CD8-positive, alpha-beta memory T cell (primary cell): ENCODE results near the gene CPNE2. TPM values are rescaled to one million over a fixed set of nuclear protein-coding genes. Genes with fewer than 3 reads are reported as not detected.

ENCODE experiments used
- CTCF ChIA-PET: fragments of 350-600 bp; sonication (Branson Sonifier 250); formaldehyde crosslinking; loops from one replicate; lab custom pipeline; 2021; ENCODE audit warnings: antibody characterized with exemption; lab: Charles Lee
- POLR2A ChIA-PET: fragments of 350-600 bp; sonication (Branson Sonifier 250); formaldehyde crosslinking; loops from one replicate; lab custom pipeline; 2021; ENCODE audit warnings: antibody characterized with exemption; lab: Charles Lee
- DNase-seq, 5 donors: peaks; one replicate each; pipeline versions ENCODE4 v3.0.0 to v3.0.0-alpha.2; 2020 to 2022; ENCODE audit warnings: mixed read lengths in 1 of 5
- H3K27ac ChIP-seq: one replicate; pipeline ENCODE4 v1.7.0; 2013; ENCODE audit warnings: low read depth, mild to moderate bottlenecking, low read length, moderate library complexity
- H3K27me3 ChIP-seq: 2 replicates; pipeline ENCODE4 v1.7.0; 2013; ENCODE audit warnings: low read length, mild to moderate bottlenecking; ENCODE audit not compliant: insufficient read depth, poor library complexity, severe bottlenecking
- H3K36me3 ChIP-seq: 2 replicates; pipeline ENCODE4 v1.7.0; 2013; ENCODE audit warnings: mild to moderate bottlenecking, low read length, moderate library complexity; ENCODE audit not compliant: insufficient read depth
- H3K4me1 ChIP-seq: 2 replicates; pipeline ENCODE4 v1.7.0; 2013; ENCODE audit warnings: mild to moderate bottlenecking, low read length, moderate library complexity; ENCODE audit not compliant: insufficient read depth
- H3K4me3 ChIP-seq: 2 replicates; pipeline ENCODE4 v1.7.0; 2013; ENCODE audit warnings: mild to moderate bottlenecking, low read length
- H3K9me3 ChIP-seq: 2 replicates; pipeline ENCODE4 v1.7.0; 2013; ENCODE audit warnings: mild to moderate bottlenecking, low read length
- H3K27ac Mint-ChIP-seq, 8 donors: one replicate each; pipeline ENCODE4 v1.8.0; 2020 to 2021; ENCODE audit warnings: mixed read lengths in 8 of 8, mild to moderate bottlenecking in 6 of 8, inconsistent platforms in 3 of 8, moderate library complexity in 3 of 8
- H3K27me3 Mint-ChIP-seq, 2 donors: one replicate each; pipeline ENCODE4 v1.8.0; 2020 to 2021; ENCODE audit warnings: mixed read lengths in 2 of 2, mild to moderate bottlenecking in 1 of 2, moderate library complexity in 1 of 2
- H3K36me3 Mint-ChIP-seq, 3 donors: one replicate each; pipeline ENCODE4 v1.8.0; 2020 to 2021; ENCODE audit warnings: mixed read lengths in 3 of 3, inconsistent platforms in 1 of 3, mild to moderate bottlenecking in 1 of 3
- H3K4me1 Mint-ChIP-seq, 3 donors: one replicate each; pipeline ENCODE4 v1.8.0; 2020 to 2021; ENCODE audit warnings: mixed read lengths in 3 of 3, inconsistent platforms in 1 of 3, mild to moderate bottlenecking in 1 of 3
- H3K4me3 Mint-ChIP-seq, 7 donors: one replicate each; pipeline ENCODE4 v1.8.0; 2020 to 2021; ENCODE audit warnings: mixed read lengths in 7 of 7, mild to moderate bottlenecking in 6 of 7, moderate library complexity in 4 of 7, inconsistent platforms in 2 of 7
- H3K9me3 Mint-ChIP-seq, 5 donors: one replicate each; pipeline ENCODE4 v1.8.0; 2020 to 2022; ENCODE audit warnings: mixed read lengths in 5 of 5, mild to moderate bottlenecking in 3 of 5, moderate library complexity in 2 of 5, inconsistent platforms in 1 of 5
- polyA plus RNA-seq: library from polyadenylated mRNA; unstranded; fragments of 300-500 nt; fragmentation: Illumina TruSeq; gene quantifications from one replicate; pipeline ENCODE4 v1.2.3, GENCODE V29; 2021
- total RNA-seq, 2 experiments: library from RNA; stranded (reverse); gene quantifications; one replicate each; pipeline ENCODE4 v1.2.3, GENCODE V29; 2021

CPNE2 gene
- total and polyA plus RNA-seq, 3 experiments from 2014 or later = 9.4 to 90.4 (median 9.4) TPM

GRCh38 chr16:57156351-57156703 is 63.9 kb downstream of the CPNE2 start:
- Histone ChIP-seq H3K4me1 (peaks cover 13% of the 10 kb centered on the region), H3K4me3 (no peak overlapping the region), H3K27ac (no peak overlapping the region), H3K9me3 (no peaks in the 10 kb centered on the region), H3K36me3 (peaks cover 26% of the 10 kb centered on the region), H3K27me3 (no peaks in the 10 kb centered on the region)
- no peaks in the 10 kb centered on the region for H3K27me3 Mint-ChIP-seq
- H3K4me3 Mint-ChIP-seq = no peak overlapping the region
- H3K4me1 Mint-ChIP-seq = peaks cover 3 to 16% (median 8%) of the 10 kb centered on the region in 3 donors
- POLR2A ChIA-PET = no interaction called here
- H3K9me3 Mint-ChIP-seq = no peaks in the 10 kb centered on the region
- peaks cover 9 to 89% (median 31%) of the 10 kb centered on the region in 3 donors for H3K36me3 Mint-ChIP-seq
- H3K27ac Mint-ChIP-seq = peak overlapping the region in 3 of 8 donors; percentile 1 to 40 (median 20)
- no peak for DNase-seq
- CTCF ChIA-PET = interaction anchor here (1.2 kb wide), 1 partner anchor 63 kb away, joined by 3 read pairs; no protein-coding TSS in a partner anchor

DNA sequence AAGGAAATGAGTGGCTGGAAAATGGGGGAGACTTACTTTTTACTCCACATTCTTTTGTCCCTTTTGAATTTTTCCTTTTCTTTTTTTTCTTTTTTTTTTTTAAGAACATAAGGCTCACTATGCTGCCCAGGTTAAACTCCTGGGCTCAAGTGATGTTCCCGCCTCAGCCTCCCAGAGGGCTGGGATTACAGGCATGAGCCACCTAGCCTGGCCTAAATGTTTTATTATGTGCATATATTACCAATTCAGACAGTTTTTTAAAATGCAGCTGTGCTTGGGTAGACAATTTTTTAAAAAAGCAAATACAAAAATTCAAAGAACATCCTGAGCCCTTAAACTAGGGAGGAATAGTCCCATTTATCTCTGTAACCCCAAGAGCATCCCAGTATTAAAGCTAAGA is 65.2 kb downstream of the CPNE2 start:
- Mint-ChIP-seq H3K9me3 (no peaks in the 10 kb centered on the region), H3K27ac (peak overlapping the region in 2 of 8 donors; percentile 47 to 65), H3K36me3 (peaks cover 8 to 86% (median 30%) of the 10 kb centered on the region in 3 donors), H3K4me1 (peaks cover 3 to 9% (median 3%) of the 10 kb centered on the region in 3 donors), H3K4me3 (no peak overlapping the region), H3K27me3 (no peaks in the 10 kb centered on the region)
- no peaks in the 10 kb centered on the region for H3K9me3 ChIP-seq
- peaks cover 26% of the 10 kb centered on the region for H3K36me3 ChIP-seq
- no peak for DNase-seq
- no peak overlapping the region for H3K27ac ChIP-seq
- H3K27me3 ChIP-seq = no peaks in the 10 kb centered on the region
- peaks cover 13% of the 10 kb centered on the region for H3K4me1 ChIP-seq
- H3K4me3 ChIP-seq = no peak overlapping the region
- POLR2A ChIA-PET = no interaction called here
- CTCF ChIA-PET = no interaction called here

DNA sequence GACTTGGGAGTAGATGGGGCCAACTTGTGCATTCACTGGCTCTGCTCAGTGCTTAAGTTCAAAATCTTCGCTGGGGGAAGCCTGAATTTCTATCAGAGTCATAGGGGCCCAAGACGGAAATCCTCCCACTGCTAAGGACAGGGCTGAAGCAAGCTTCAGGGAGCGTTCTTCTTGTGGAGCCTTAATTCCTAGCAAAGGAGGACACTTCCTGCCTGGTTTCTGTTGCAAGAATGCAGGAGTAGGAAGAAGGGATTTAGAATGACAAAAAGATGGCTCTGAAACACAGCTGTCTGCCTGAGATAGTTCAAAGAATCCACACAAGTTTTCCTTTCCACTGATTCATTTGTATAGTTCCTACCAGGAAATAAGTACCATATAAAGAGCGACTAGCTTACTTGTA is 67.1 kb downstream of the CPNE2 start:
- Mint-ChIP-seq H3K27ac (peak overlapping the region in 2 of 8 donors; percentile 18 to 43), H3K9me3 (no peaks in the 10 kb centered on the region), H3K4me3 (no peak overlapping the region), H3K4me1 (peaks cover 5 to 7% (median 6%) of the 10 kb centered on the region in 3 donors), H3K36me3 (peaks cover 0 to 84% (median 30%) of the 10 kb centered on the region in 3 donors), H3K27me3 (no peaks in the 10 kb centered on the region)
- CTCF ChIA-PET = no interaction called here
- peaks cover 21% of the 10 kb centered on the region for H3K36me3 ChIP-seq
- no peak overlapping the region for H3K27ac ChIP-seq
- no peaks in the 10 kb centered on the region for H3K9me3 ChIP-seq
- POLR2A ChIA-PET = no interaction called here
- no peak overlapping the region for H3K4me3 ChIP-seq
- peaks cover 13% of the 10 kb centered on the region for H3K4me1 ChIP-seq
- no peak for DNase-seq
- no peaks in the 10 kb centered on the region for H3K27me3 ChIP-seq

DNA sequence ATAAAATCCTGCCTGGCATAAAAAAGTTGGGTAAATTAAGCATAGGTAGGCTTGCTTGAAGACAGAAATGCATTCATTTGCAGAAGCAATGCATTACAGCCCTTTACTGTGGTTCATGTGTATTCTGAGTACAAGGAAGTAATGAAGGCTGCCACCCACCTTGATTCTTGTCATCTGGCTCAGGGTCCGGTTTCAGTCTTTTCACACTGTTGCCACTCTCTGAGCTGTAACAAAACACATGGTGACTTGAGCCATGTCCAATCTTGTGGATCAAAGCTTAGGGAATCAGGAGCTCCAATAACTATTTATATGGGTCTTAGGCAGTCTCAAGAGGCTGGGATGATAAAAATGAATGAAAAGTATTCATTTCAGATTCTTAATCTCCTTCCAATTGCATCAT is 71.5 kb downstream of the CPNE2 start:
- no peaks in the 10 kb centered on the region for H3K4me1 ChIP-seq
- no peak overlapping the region for H3K27ac ChIP-seq
- peaks cover 5 to 23% (median 10%) of the 10 kb centered on the region in 3 donors for H3K4me1 Mint-ChIP-seq
- H3K36me3 ChIP-seq = peaks cover 31% of the 10 kb centered on the region
- no peak overlapping the region for H3K4me3 Mint-ChIP-seq
- H3K9me3 Mint-ChIP-seq = no peaks in the 10 kb centered on the region
- H3K27me3 ChIP-seq = no peaks in the 10 kb centered on the region
- H3K36me3 Mint-ChIP-seq = peaks cover 9 to 76% (median 28%) of the 10 kb centered on the region in 3 donors
- ChIA-PET CTCF (interaction anchor here (1.7 kb wide), 1 partner anchor 80 kb away, joined by 4 read pairs; no protein-coding TSS in a partner anchor), POLR2A (no interaction called here)
- no peak for DNase-seq
- H3K4me3 ChIP-seq = no peak overlapping the region
- no peaks in the 10 kb centered on the region for H3K9me3 ChIP-seq
- H3K27me3 Mint-ChIP-seq = peaks cover 0 to 1% of the 10 kb centered on the region in 2 donors
- peak overlapping the region in 3 of 8 donors; percentile 21 to 70 (median 35) for H3K27ac Mint-ChIP-seq

DNA sequence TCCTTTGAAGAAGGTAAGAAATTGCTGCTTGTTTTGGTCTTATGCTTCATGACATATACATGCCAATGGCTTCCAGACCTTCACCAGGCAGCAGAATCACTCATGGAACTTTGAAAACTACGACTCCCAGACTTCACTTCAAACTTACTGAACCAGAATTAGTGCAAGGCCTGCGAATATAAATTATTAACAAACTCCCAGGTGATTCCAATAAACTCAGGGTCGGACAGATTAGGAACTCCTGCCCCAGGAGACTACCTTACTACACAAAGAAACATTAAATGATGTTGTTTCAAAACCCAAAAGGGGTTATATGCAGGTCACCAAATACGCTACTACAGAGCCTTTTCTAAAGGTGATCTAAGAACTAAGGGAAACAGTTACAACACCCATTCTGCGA is 73.1 kb downstream of the CPNE2 start:
- ChIA-PET CTCF (no interaction called here), POLR2A (no interaction called here)
- Mint-ChIP-seq H3K4me1 (peaks cover 5 to 21% (median 10%) of the 10 kb centered on the region in 3 donors), H3K36me3 (peaks cover 9 to 77% (median 20%) of the 10 kb centered on the region in 3 donors), H3K27ac (peak overlapping the region in 1 of 8 donors; percentile 74), H3K4me3 (no peak overlapping the region), H3K27me3 (peaks cover 0 to 1% of the 10 kb centered on the region in 2 donors), H3K9me3 (no peaks in the 10 kb centered on the region)
- no peaks in the 10 kb centered on the region for H3K9me3 ChIP-seq
- no peak overlapping the region for H3K27ac ChIP-seq
- H3K4me3 ChIP-seq = no peak overlapping the region
- no peaks in the 10 kb centered on the region for H3K4me1 ChIP-seq
- DNase-seq = no peak
- H3K27me3 ChIP-seq = no peaks in the 10 kb centered on the region
- H3K36me3 ChIP-seq = peaks cover 27% of the 10 kb centered on the region

DNA sequence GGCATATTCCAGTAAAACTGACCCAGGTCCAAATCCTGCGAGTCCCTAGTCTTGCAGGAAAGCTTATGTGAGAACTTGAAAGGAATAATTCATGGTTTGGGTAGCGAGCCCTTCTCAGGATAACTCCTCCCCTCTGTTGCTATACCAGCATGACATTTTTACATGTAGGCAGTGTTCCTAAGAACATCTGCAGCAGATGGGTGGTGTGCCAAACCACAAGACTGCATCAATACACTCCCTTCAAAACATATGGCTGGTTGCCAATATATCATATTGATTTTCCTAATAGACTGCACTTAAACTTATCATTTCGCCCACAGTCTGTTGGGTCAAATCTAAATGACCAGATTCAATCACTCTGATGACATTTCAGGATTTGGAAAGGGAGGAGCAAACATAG is 73.6 kb downstream of the CPNE2 start:
- Histone ChIP-seq H3K27ac (no peak overlapping the region), H3K27me3 (no peaks in the 10 kb centered on the region), H3K4me3 (no peak overlapping the region), H3K4me1 (no peaks in the 10 kb centered on the region), H3K9me3 (no peaks in the 10 kb centered on the region), H3K36me3 (peaks cover 27% of the 10 kb centered on the region)
- DNase-seq = no peak
- POLR2A ChIA-PET = interaction anchor here (1.0 kb wide), 1 partner anchor 73 kb away, joined by 3 read pairs; the partner anchor contains the start of gene CPNE2
- CTCF ChIA-PET = no interaction called here
- Mint-ChIP-seq H3K36me3 (peaks cover 9 to 77% (median 18%) of the 10 kb centered on the region in 3 donors), H3K9me3 (no peaks in the 10 kb centered on the region), H3K4me1 (peaks cover 5 to 21% (median 10%) of the 10 kb centered on the region in 3 donors), H3K4me3 (no peak overlapping the region), H3K27ac (no peak overlapping the region), H3K27me3 (peaks cover 0 to 1% of the 10 kb centered on the region in 2 donors)

DNA sequence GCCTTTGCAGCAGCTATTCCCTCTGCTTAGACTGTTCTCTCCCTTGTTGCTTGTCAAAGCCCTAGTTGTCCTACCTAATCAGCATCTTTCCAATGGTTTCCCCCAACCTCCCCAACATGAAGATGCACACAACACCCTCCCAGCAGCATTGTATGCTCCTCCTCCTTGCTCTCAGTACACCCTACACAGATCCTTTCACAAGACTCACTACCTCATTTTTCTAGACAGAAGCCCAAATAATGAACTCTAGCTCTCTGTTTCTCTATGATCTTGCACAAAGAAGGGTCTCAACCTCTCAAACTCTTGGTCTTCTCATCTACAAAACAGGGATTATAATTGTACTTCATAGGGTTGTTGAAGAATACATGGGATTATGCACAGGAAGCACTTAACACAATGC is 74.1 kb downstream of the CPNE2 start:
- H3K36me3 ChIP-seq = peaks cover 32% of the 10 kb centered on the region
- H3K27ac ChIP-seq = no peak overlapping the region
- POLR2A ChIA-PET = interaction anchor here (1.0 kb wide), 1 partner anchor 74 kb away, joined by 3 read pairs; the partner anchor contains the start of gene CPNE2
- no peaks in the 10 kb centered on the region for H3K4me1 ChIP-seq
- Mint-ChIP-seq H3K9me3 (no peaks in the 10 kb centered on the region), H3K4me1 (peaks cover 5 to 21% (median 10%) of the 10 kb centered on the region in 3 donors), H3K27me3 (peaks cover 0 to 1% of the 10 kb centered on the region in 2 donors), H3K36me3 (peaks cover 9 to 77% (median 23%) of the 10 kb centered on the region in 3 donors), H3K27ac (peak overlapping the region in 2 of 8 donors; percentile 31 to 70), H3K4me3 (no peak overlapping the region)
- DNase-seq = no peak
- no peaks in the 10 kb centered on the region for H3K27me3 ChIP-seq
- H3K9me3 ChIP-seq = no peaks in the 10 kb centered on the region
- no peak overlapping the region for H3K4me3 ChIP-seq
- CTCF ChIA-PET = interaction anchor here (0.9 to 1.9 kb wide), 3 partner anchors 74 to 216 kb away, joined by 3 to 10 read pairs (median 4); partner anchors contain the start of gene CPNE2

- Mint-ChIP-seq H3K36me3 (peaks cover 9 to 81% (median 27%) of the 10 kb centered on the region in 3 donors), H3K4me3 (no peak overlapping the region), H3K4me1 (peaks cover 5 to 21% (median 10%) of the 10 kb centered on the region in 3 donors), H3K27me3 (peaks cover 0 to 1% of the 10 kb centered on the region in 2 donors), H3K27ac (peak overlapping the region in 1 of 8 donors; percentile 52), H3K9me3 (no peaks in the 10 kb centered on the region)
- no peak overlapping the region for H3K4me3 ChIP-seq
- peaks cover 37% of the 10 kb centered on the region for H3K36me3 ChIP-seq
- CTCF ChIA-PET = interaction anchor here (0.9 to 1.9 kb wide), 3 partner anchors 74 to 216 kb away, joined by 3 to 10 read pairs (median 4); partner anchors contain the start of gene CPNE2
- no peak for DNase-seq
- H3K27me3 ChIP-seq = no peaks in the 10 kb centered on the region
- POLR2A ChIA-PET = interaction anchor here (1.0 kb wide), 1 partner anchor 74 kb away, joined by 3 read pairs; the partner anchor contains the start of gene CPNE2
- no peaks in the 10 kb centered on the region for H3K4me1 ChIP-seq
- H3K27ac ChIP-seq = no peak overlapping the region
- no peaks in the 10 kb centered on the region for H3K9me3 ChIP-seq
Observed at GRCh38 chr16:57166951-57167350, 74.6 kb downstream of the CPNE2 start.
